GM23248 (cell line): ENCODE results near the gene TRIM63.

ENCODE experiments used
- EZH2 ChIP-seq: fragments of 200-600 bp; sonication (generic); IDR thresholded peaks from 2 replicates; pipeline ENCODE4 v1.6.1; 2018; ENCODE audit warnings: antibody characterized with exemption, mild to moderate bottlenecking; ENCODE audit not compliant: insufficient read depth, poor library complexity, severe bottlenecking
- EZH2phosphoT487 ChIP-seq: fragments of 200-600 bp; sonication (generic); IDR thresholded peaks from 2 replicates; pipeline ENCODE4 v1.6.1; 2018; ENCODE audit warnings: antibody characterized with exemption, moderate library complexity, mild to moderate bottlenecking, low read depth; ENCODE audit not compliant: insufficient read depth

DNA sequence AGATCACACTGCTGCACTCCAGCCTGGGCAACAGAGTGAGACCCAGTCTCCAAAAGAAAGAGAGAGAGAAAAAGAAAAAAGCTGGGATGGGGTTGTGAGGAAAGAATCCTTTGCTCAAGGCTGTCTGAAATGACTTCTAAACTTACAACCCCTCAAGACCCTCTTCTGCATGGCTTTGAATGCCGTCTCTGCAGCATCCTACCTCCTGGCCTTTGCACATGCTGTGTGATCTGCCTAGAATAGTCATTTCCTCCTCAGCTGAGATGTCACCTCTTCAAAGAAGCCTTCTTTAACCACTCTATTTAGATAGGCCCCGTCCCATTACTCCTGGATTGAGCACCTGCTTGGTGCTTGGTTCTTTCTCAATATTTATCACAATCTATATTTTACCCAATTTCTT, 17.4 kb upstream of the TRIM63 start:
- no peak for TF ChIP-seq EZH2
- TF ChIP-seq EZH2phosphoT487: no peak
